ENCODE data around the gene DCAF8L2. TPM values are rescaled to one million over a fixed set of nuclear protein-coding genes. Genes with fewer than 3 reads are reported as not detected.

Gene DCAF8L2
- total and polyA plus RNA-seq, 9 of the 15 experiments (the other 6 are each of a cell fraction or from before 2014, with no cell fraction given) = not detected

DNA sequence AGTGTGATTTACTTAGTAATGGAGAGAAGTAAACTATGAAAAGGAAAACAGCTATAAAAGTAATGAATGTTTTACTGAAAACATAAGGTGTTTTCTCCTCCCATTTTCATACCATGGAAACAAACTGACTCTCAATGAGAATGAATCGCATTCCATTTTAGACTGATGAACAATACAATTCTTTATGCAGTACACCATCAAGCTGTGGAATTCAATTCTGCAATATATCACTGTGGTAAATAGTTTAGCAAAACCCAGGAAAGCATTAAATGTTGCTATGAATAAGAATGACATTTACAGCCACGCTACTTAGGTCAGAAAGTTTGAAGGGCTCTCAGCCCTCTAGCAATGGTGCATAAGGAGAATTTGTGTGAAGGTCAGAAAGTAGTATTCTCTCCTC is 7.4 kb downstream of the DCAF8L2 start (continued):
- TF ChIP-seq, protein P1, sequence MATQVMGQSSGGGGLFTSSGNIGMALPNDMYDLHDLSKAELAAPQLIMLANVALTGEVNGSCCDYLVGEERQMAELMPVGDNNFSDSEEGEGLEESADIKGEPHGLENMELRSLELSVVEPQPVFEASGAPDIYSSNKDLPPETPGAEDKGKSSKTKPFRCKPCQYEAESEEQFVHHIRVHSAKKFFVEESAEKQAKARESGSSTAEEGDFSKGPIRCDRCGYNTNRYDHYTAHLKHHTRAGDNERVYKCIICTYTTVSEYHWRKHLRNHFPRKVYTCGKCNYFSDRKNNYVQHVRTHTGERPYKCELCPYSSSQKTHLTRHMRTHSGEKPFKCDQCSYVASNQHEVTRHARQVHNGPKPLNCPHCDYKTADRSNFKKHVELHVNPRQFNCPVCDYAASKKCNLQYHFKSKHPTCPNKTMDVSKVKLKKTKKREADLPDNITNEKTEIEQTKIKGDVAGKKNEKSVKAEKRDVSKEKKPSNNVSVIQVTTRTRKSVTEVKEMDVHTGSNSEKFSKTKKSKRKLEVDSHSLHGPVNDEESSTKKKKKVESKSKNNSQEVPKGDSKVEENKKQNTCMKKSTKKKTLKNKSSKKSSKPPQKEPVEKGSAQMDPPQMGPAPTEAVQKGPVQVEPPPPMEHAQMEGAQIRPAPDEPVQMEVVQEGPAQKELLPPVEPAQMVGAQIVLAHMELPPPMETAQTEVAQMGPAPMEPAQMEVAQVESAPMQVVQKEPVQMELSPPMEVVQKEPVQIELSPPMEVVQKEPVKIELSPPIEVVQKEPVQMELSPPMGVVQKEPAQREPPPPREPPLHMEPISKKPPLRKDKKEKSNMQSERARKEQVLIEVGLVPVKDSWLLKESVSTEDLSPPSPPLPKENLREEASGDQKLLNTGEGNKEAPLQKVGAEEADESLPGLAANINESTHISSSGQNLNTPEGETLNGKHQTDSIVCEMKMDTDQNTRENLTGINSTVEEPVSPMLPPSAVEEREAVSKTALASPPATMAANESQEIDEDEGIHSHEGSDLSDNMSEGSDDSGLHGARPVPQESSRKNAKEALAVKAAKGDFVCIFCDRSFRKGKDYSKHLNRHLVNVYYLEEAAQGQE (IDR thresholded peaks at IDR 0.05; ENCODE audit: borderline replicate concordance) = no peak
- TF ChIP-seq, protein P1 (CRISPR knock-in tag; IDR thresholded peaks at IDR 0.05; ENCODE audit: low read depth) = no peak
- TF ChIP-seq TAF15 (IDR thresholded peaks at IDR 0.05; ENCODE audit: low read depth, low read length) (no peak), ATF7 (IDR thresholded peaks at IDR 0.05) (no peak), KLF6 (CRISPR knock-in tag; IDR thresholded peaks at IDR 0.05; ENCODE audit: borderline replicate concordance) (no peak), SMARCA4 (IDR thresholded peaks at IDR 0.05) (no peak), SRSF1 (IDR thresholded peaks at IDR 0.05; ENCODE audit: low read depth, low read length) (no peak)

Measured in K562 (cell line).